ENCODE measurements around the gene CACNA1A.

Gene CACNA1A

DNA sequence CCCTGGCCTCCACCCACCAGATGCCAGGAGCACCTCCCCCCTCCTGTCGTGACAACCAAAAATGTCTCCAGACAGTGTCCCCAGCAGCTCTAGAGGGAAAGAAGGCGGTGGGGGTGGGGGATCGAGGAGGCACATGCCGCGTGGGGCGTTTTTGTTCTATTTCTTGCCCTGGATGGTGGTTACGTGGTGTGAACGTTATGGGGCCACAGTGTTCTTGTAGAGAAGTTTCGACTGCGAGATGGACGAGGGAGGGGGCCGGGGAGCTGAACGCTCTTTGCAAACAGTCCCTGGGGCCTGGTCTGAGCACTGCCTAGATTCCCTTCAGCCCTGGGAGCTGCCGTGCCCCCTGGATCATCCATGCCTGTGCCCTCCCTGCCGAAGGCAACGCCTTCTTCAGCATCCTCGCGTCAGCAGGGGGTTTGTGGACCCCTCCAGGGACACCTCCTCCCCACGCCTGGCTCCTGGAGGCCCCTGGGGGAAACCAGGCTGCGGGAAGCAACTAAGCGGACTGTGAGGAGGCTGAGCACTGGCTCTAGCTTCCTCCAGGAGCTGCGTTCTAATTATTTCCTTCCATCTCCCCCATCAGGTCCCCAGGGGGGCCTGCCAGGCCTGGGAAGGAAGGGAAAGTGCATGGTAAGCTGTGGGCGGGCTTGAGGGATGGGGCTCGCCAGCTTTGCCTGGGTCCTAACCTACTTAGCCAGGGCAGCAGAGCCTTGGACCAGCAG lies 224.6 kb downstream of the CACNA1A start:
- no peaks in the 10 kb centered on the region for H4K20me1 ChIP-seq (ENCODE audit: insufficient read depth, low read length)
- H3K9me3 ChIP-seq (ENCODE audit: low read length), result no peaks in the 10 kb centered on the region
- peaks cover 4% of the 10 kb centered on the region for H3K4me1 ChIP-seq (ENCODE audit: insufficient read depth, low read length, severe bottlenecking)
- no peaks in the 10 kb centered on the region for H3K36me3 ChIP-seq (ENCODE audit: insufficient read depth, low read length)
- H3K9me2 ChIP-seq (ENCODE audit: low read depth, low read length), result no peaks in the 10 kb centered on the region
- H3K4me3 ChIP-seq (ENCODE audit: low read depth, low read length, poor library complexity, severe bottlenecking), result no peak overlapping the region
- no peak overlapping the region for H3K27ac ChIP-seq (ENCODE audit: low read depth, low read length, poor library complexity, severe bottlenecking)
- H3K4me2 ChIP-seq (ENCODE audit: low read length), result no peak overlapping the region
- TF ChIP-seq, protein P1, sequence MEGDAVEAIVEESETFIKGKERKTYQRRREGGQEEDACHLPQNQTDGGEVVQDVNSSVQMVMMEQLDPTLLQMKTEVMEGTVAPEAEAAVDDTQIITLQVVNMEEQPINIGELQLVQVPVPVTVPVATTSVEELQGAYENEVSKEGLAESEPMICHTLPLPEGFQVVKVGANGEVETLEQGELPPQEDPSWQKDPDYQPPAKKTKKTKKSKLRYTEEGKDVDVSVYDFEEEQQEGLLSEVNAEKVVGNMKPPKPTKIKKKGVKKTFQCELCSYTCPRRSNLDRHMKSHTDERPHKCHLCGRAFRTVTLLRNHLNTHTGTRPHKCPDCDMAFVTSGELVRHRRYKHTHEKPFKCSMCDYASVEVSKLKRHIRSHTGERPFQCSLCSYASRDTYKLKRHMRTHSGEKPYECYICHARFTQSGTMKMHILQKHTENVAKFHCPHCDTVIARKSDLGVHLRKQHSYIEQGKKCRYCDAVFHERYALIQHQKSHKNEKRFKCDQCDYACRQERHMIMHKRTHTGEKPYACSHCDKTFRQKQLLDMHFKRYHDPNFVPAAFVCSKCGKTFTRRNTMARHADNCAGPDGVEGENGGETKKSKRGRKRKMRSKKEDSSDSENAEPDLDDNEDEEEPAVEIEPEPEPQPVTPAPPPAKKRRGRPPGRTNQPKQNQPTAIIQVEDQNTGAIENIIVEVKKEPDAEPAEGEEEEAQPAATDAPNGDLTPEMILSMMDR (IDR thresholded peaks at IDR 0.05; ENCODE audit: low read length), result no peak
- no peak for TF ChIP-seq EZH2 (IDR thresholded peaks at IDR 0.05; ENCODE audit: borderline replicate concordance, low read length)
- H2AFZ ChIP-seq (ENCODE audit: low read length), result no peak overlapping the region
- no peak overlapping the region for H3K9ac ChIP-seq (ENCODE audit: low read length)
- no peaks in the 10 kb centered on the region for H3K79me2 ChIP-seq (ENCODE audit: insufficient read depth, low read length)
- H3K27me3 ChIP-seq (ENCODE audit: insufficient read depth, low read length), result no peaks in the 10 kb centered on the region
- no peaks in the 10 kb centered on the region for H3F3A ChIP-seq (ENCODE audit: insufficient read depth, low read length)

DNA sequence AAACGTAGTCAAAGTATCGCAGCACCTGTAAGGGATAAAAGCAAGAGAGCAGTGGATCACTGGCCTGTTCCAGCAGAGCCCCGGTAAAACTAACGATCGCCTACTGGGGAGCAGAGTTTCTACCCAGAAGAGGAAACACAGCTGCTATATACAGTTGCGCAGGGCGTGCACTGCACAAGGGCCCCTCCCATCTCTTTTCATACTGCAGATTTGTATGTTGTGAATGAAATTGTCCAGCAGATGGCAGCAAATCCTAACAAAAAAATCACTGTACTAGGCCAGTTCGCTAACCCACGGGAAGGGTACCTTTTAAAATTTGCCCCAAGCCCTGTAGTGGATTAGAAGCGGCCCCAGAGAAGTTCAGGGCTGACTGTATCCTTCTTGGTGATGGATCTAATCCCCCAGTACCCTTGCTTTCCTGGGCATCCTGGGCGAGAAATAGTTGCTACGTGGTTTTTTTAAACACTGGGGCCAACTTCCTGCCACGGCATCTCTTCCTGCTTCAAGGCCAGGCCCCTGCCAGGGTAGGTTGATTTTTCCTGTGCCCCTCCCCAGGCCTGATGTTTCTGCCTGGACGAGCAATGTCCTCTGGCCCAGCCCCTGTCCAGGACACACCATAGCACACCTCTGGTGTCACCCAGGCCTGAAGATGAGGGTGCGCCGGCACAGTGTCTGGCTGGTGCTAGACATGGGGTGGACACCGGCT lies 229.0 kb downstream of the CACNA1A start:
- Histone ChIP-seq H3K4me3 (ENCODE audit: low read depth, low read length, poor library complexity, severe bottlenecking) (no peak overlapping the region), H2AFZ (ENCODE audit: low read length) (peak overlapping the region; percentile 35; the same call in 1 of the 2 replicates), H3F3A (ENCODE audit: insufficient read depth, low read length) (no peaks in the 10 kb centered on the region), H4K20me1 (ENCODE audit: insufficient read depth, low read length) (no peaks in the 10 kb centered on the region), H3K9ac (ENCODE audit: low read length) (no peak overlapping the region), H3K79me2 (ENCODE audit: insufficient read depth, low read length) (no peaks in the 10 kb centered on the region), H3K4me1 (ENCODE audit: insufficient read depth, low read length, severe bottlenecking) (peaks cover 4% of the 10 kb centered on the region), H3K27ac (ENCODE audit: low read depth, low read length, poor library complexity, severe bottlenecking) (no peak overlapping the region), H3K36me3 (ENCODE audit: insufficient read depth, low read length) (no peaks in the 10 kb centered on the region), H3K9me2 (ENCODE audit: low read depth, low read length) (no peaks in the 10 kb centered on the region), H3K9me3 (ENCODE audit: low read length) (no peaks in the 10 kb centered on the region), H3K27me3 (ENCODE audit: insufficient read depth, low read length) (no peaks in the 10 kb centered on the region), H3K4me2 (ENCODE audit: low read length) (0 out of 2 replicates have a peak overlapping the region, but pooled peaks have one; percentile 44)
- TF ChIP-seq, protein P1 (IDR thresholded peaks at IDR 0.05; ENCODE audit: low read length), result peak; percentile 67
- TF ChIP-seq EZH2 (IDR thresholded peaks at IDR 0.05; ENCODE audit: borderline replicate concordance, low read length), result no peak

DNA sequence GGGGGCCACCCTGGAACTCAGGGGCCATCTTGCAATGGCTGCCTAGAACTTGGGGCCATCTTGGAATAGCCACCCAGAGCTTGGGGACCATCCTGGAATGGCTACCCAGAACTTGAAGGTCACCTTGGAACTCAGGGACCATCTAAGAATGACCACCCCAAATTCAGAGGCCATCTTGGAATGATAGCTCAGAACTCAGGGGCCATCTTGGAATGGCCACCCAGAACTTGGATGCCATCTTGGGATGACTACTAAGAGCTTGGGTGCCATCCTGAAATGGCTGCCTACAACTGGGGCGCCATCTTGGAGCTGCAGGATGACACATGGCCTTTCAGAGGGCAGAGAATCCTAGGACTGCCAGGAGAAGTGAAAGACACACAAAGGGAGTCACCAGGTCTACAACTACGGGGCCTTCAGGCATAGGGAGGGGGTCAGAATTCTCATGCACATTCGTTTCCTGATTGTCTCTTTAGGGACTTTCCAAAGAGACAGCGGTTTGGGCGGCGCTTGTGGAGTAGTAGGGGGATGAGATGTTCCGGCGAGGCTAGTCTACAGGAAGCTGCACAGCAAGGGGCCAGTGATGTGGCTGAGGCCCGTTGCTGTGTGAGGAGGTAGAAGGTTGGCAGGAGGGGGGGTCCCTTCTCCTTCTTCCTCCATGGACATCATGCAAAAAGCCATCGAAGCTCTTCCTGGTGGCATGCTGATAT lies 231.1 kb downstream of the CACNA1A start:
- no peaks in the 10 kb centered on the region for H4K20me1 ChIP-seq (ENCODE audit: insufficient read depth, low read length)
- TF ChIP-seq, protein P1 (IDR thresholded peaks at IDR 0.05; ENCODE audit: low read length), result no peak
- TF ChIP-seq EZH2 (IDR thresholded peaks at IDR 0.05; ENCODE audit: borderline replicate concordance, low read length), result no peak
- H3F3A ChIP-seq (ENCODE audit: insufficient read depth, low read length), result no peaks in the 10 kb centered on the region
- no peaks in the 10 kb centered on the region for H3K9me2 ChIP-seq (ENCODE audit: low read depth, low read length)
- no peaks in the 10 kb centered on the region for H3K36me3 ChIP-seq (ENCODE audit: insufficient read depth, low read length)
- H3K79me2 ChIP-seq (ENCODE audit: insufficient read depth, low read length), result no peaks in the 10 kb centered on the region
- H3K27me3 ChIP-seq (ENCODE audit: insufficient read depth, low read length), result no peaks in the 10 kb centered on the region
- H3K9me3 ChIP-seq (ENCODE audit: low read length), result no peaks in the 10 kb centered on the region
- H3K9ac ChIP-seq (ENCODE audit: low read length), result no peak overlapping the region
- no peak overlapping the region for H3K4me3 ChIP-seq (ENCODE audit: low read depth, low read length, poor library complexity, severe bottlenecking)
- H3K4me2 ChIP-seq (ENCODE audit: low read length), result no peak overlapping the region
- no peak overlapping the region for H3K27ac ChIP-seq (ENCODE audit: low read depth, low read length, poor library complexity, severe bottlenecking)
- H2AFZ ChIP-seq (ENCODE audit: low read length), result no peak overlapping the region
- H3K4me1 ChIP-seq (ENCODE audit: insufficient read depth, low read length, severe bottlenecking), result peaks cover 4% of the 10 kb centered on the region
